GM19395 (cell line): ENCODE results near the gene UNC5A.

Experiments used
- ATAC-seq: cut with Tn5 transposase; IDR thresholded peaks from one replicate; pipeline ENCODE4 v1.9.1; 2021; ENCODE audit warnings: mild to moderate bottlenecking, moderate library complexity; ENCODE audit not compliant: unreplicated experiment

Gene UNC5A

GRCh38 chr5:176799488-176799887, 10.9 kb upstream of the UNC5A start:
- no peak for ATAC-seq

- no peak for ATAC-seq
These were observed 10.3 kb upstream of the UNC5A start for GRCh38 chr5:176800024-176800423.

- no peak for ATAC-seq
These were observed 8.1 kb upstream of the UNC5A start for GRCh38 chr5:176802116-176802784.

GRCh38 chr5:176803068-176803942, 7.1 kb upstream of the UNC5A start:
- ATAC-seq = no peak

GRCh38 chr5:176803943-176804498, 6.3 kb upstream of the UNC5A start:
- ATAC-seq = no peak

GRCh38 chr5:176806137-176806536, 4.2 kb upstream of the UNC5A start:
- ATAC-seq = no peak

- no peak for ATAC-seq
These were observed 747 bp upstream of the UNC5A start for GRCh38 chr5:176809544-176810080.

- no peak for ATAC-seq
These were observed 535 bp downstream of the UNC5A start for GRCh38 chr5:176810687-176811501.

- ATAC-seq = no peak
These were observed 2.2 kb downstream of the UNC5A start for GRCh38 chr5:176812269-176813259.

- no peak for ATAC-seq
These were observed 3.4 kb downstream of the UNC5A start for GRCh38 chr5:176813587-176814312.

GRCh38 chr5:176814313-176814685, 3.9 kb downstream of the UNC5A start:
- no peak for ATAC-seq

- no peak for ATAC-seq
These were observed 4.6 kb downstream of the UNC5A start for GRCh38 chr5:176814836-176815438.

- ATAC-seq = no peak
These were observed 5.8 kb downstream of the UNC5A start for GRCh38 chr5:176816043-176816745.

GRCh38 chr5:176816791-176817347, 6.5 kb downstream of the UNC5A start:
- ATAC-seq = no peak

- no peak for ATAC-seq
These were observed 7.0 kb downstream of the UNC5A start for GRCh38 chr5:176817369-176817840.

GRCh38 chr5:176817841-176818377, 7.5 kb downstream of the UNC5A start:
- peak; percentile 40 for ATAC-seq

GRCh38 chr5:176818391-176819098, 8.2 kb downstream of the UNC5A start:
- peak; percentile 72 for ATAC-seq
